CD14-positive monocyte (primary cell): Measurements from ENCODE around the gene SCN9A. TPM values are rescaled to one million over a fixed set of nuclear protein-coding genes. Genes with fewer than 3 reads are reported as not detected.

ENCODE experiments used
- DNase-seq, 3 donors: peaks; one replicate each; pipeline ENCODE4 v3.0.0-alpha.2; 2011 to 2022
- H2AFZ ChIP-seq: 2 replicates; pipeline ENCODE4 v1.6.0; 2012; ENCODE audit warnings: mild to moderate bottlenecking, low read depth, low read length, inconsistent platforms; ENCODE audit not compliant: insufficient read depth, poor library complexity, severe bottlenecking
- H3K27ac ChIP-seq, 2 donors: 1 replicate in 1 of 2; 2 replicates in 1 of 2; pipeline ENCODE4 v1.5.1; 2012 to 2013; ENCODE audit warnings: low read length in 2 of 2, control low read depth in 1 of 2, inconsistent platforms in 1 of 2, low read depth in 1 of 2, mild to moderate bottlenecking in 1 of 2
- H3K27me3 ChIP-seq, 2 donors: one replicate each; pipeline versions ENCODE4 v1.6.0 to v1.6.1; 2011 to 2013; ENCODE audit warnings: low read length in 2 of 2; ENCODE audit not compliant: control insufficient read depth in 2 of 2, insufficient read depth in 2 of 2
- H3K36me3 ChIP-seq, 2 donors: replicated peaks in 1 of 2; 1 replicate in 1 of 2; 2 replicates in 1 of 2; pipeline versions ENCODE4 v1.5.1 to v1.6.1; 2012 to 2013; ENCODE audit warnings: low read length in 2 of 2, control low read depth in 1 of 2, inconsistent platforms in 1 of 2, mild to moderate bottlenecking in 1 of 2; ENCODE audit not compliant: insufficient read depth in 2 of 2, control insufficient read depth in 1 of 2
- H3K4me1 ChIP-seq, 2 donors: 1 replicate in 1 of 2; 2 replicates in 1 of 2; pipeline versions ENCODE4 v1.5.1 to v1.6.1; 2012 to 2013; ENCODE audit warnings: low read length in 2 of 2, control low read depth in 1 of 2, inconsistent platforms in 1 of 2, mild to moderate bottlenecking in 1 of 2, moderate library complexity in 1 of 2; ENCODE audit not compliant: insufficient read depth in 2 of 2, control insufficient read depth in 1 of 2
- H3K4me2 ChIP-seq: replicated peaks from 2 replicates; pipeline ENCODE3; 2012; ENCODE audit warnings: low read length, moderate library complexity, mild to moderate bottlenecking; ENCODE audit not compliant: poor library complexity, severe bottlenecking; ENCODE audit errors: extremely low read depth
- H3K4me3 ChIP-seq, 3 experiments: fragments of 200-600 bp in 1 of 3; sonication (generic) in 1 of 3; replicated peaks in 1 of 3; 1 replicate in 2 of 3; 2 replicates in 1 of 3; pipeline ENCODE4 v1.5.1; 2011 to 2013; ENCODE audit warnings: low read length in 3 of 3, mild to moderate bottlenecking in 3 of 3, control low read depth in 2 of 3, low read depth in 2 of 3, inconsistent platforms in 1 of 3, moderate library complexity in 1 of 3
- H3K79me2 ChIP-seq: 2 replicates; pipeline ENCODE4 v1.6.0; 2012; ENCODE audit warnings: mild to moderate bottlenecking, control low read depth, inconsistent platforms, low read length, moderate library complexity; ENCODE audit not compliant: insufficient read depth
- H3K9ac ChIP-seq: 2 replicates; pipeline ENCODE4 v1.6.0; 2017; ENCODE audit warnings: low read length, mild to moderate bottlenecking; ENCODE audit not compliant: insufficient read depth, poor library complexity, severe bottlenecking
- H3K9me3 ChIP-seq, 2 donors: replicated peaks in 1 of 2; 1 replicate in 1 of 2; 2 replicates in 1 of 2; pipeline versions ENCODE4 v1.5.1 to v1.6.1; 2012 to 2013; ENCODE audit warnings: low read length in 2 of 2, control low read depth in 1 of 2; ENCODE audit not compliant: control insufficient read depth in 1 of 2, insufficient read depth in 1 of 2
- H4K20me1 ChIP-seq: 2 replicates; pipeline ENCODE4 v1.6.0; 2012; ENCODE audit warnings: mild to moderate bottlenecking, low read length, control low read depth, moderate library complexity; ENCODE audit not compliant: insufficient read depth
- H3K27ac Mint-ChIP-seq, 7 donors: one replicate each; pipeline ENCODE4 v1.8.0; 2020; ENCODE audit warnings: mild to moderate bottlenecking in 7 of 7, mixed read lengths in 7 of 7, moderate library complexity in 6 of 7, inconsistent platforms in 2 of 7
- H3K27me3 Mint-ChIP-seq, 3 donors: one replicate each; pipeline ENCODE4 v1.8.0; 2021 to 2022; ENCODE audit warnings: low read depth in 3 of 3, mild to moderate bottlenecking in 3 of 3, mixed read lengths in 3 of 3, moderate library complexity in 3 of 3, inconsistent platforms in 1 of 3
- H3K36me3 Mint-ChIP-seq, 2 donors: one replicate each; pipeline ENCODE4 v1.8.0; 2020; ENCODE audit warnings: mixed read lengths in 2 of 2, inconsistent platforms in 1 of 2, mild to moderate bottlenecking in 1 of 2
- H3K4me1 Mint-ChIP-seq: one replicate; pipeline ENCODE4 v1.8.0; 2020; ENCODE audit warnings: mild to moderate bottlenecking, mixed read lengths
- H3K4me3 Mint-ChIP-seq, 2 donors: one replicate each; pipeline ENCODE4 v1.8.0; 2020; ENCODE audit warnings: mild to moderate bottlenecking in 2 of 2, mixed read lengths in 2 of 2, moderate library complexity in 1 of 2
- H3K9me3 Mint-ChIP-seq, 7 donors: one replicate each; pipeline ENCODE4 v1.8.0; 2020 to 2022; ENCODE audit warnings: mixed read lengths in 7 of 7, mild to moderate bottlenecking in 6 of 7, moderate library complexity in 6 of 7, inconsistent platforms in 2 of 7
- WGBS: methylation state at CpG from one replicate; pipeline ENCODE4 v1.1.5; 2013; ENCODE audit warnings: missing lambda C conversion rate; ENCODE audit not compliant: insufficient coverage; 5-methylcytosine and 5-hydroxymethylcytosine counted together
- intact Hi-C, 2 donors: fragments of 100-400 bp; cut with micrococcal nuclease; formaldehyde crosslinking; loops; one replicate each; pipeline versions ENCODE4 v1.15.0 to v1.15.1; 2023
- polyA plus RNA-seq, 3 donors: library from polyadenylated mRNA; depleted of rRNA in 1 of 3; unstranded in 2 of 3; stranded (reverse) in 1 of 3; fragments of 300-500 nt in 2 of 3; fragments of >200 nt in 1 of 3; fragmentation: Illumina TruSeq in 2 of 3; gene quantifications; 1 replicate in 2 of 3; 2 replicates in 1 of 3; pipeline ENCODE4 v1.2.3, GENCODE V29; 2012 to 2021
- TF ChIP-seq, protein P1 (sequence below): fragments of 200-600 bp; IDR thresholded peaks from one replicate; pipeline ENCODE4 v1.8.0; 2022; ENCODE audit warnings: antibody characterized with exemption, mild to moderate bottlenecking

SCN9A gene
- polyA plus RNA-seq, 3 donors = 0.24 to 0.67 (median 0.26) TPM

DNA sequence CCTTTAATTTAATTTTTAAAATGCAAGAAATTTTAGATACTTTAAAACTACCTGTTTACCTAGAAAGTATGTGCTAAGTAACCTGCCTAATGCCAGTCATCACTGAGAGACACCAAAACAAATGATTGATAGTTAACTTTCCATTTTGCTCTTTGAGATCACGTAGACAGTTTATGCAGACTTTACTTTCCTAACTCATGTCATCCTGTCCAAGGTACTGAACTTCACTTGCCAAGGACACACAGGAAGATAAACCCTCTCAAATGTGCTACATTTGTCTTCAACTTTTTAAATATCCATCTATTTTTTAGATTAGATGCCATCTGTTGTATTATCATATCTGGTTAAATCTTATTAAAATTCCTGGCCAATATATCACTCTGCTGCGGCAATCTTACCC, 227.9 kb downstream of the SCN9A start:
- intact Hi-C loops = no loop called here
- Histone ChIP-seq H3K9ac (no peak overlapping the region), H3K4me3 (no peak overlapping the region), H4K20me1 (no peaks in the 10 kb centered on the region), H3K4me2 (no peak overlapping the region), H3K79me2 (no peaks in the 10 kb centered on the region), H2AFZ (no peak overlapping the region), H3K36me3 (no peaks in the 10 kb centered on the region), H3K4me1 (no peaks in the 10 kb centered on the region), H3K9me3 (no peaks in the 10 kb centered on the region), H3K27me3 (no peaks in the 10 kb centered on the region), H3K27ac (no peak overlapping the region)
- WGBS = 100% methylated on average over 1 of the region's 2 CpGs
- Mint-ChIP-seq H3K9me3 (peaks cover 0 to 1% (median 0%) of the 10 kb centered on the region in 7 donors), H3K4me1 (no peaks in the 10 kb centered on the region), H3K36me3 (no peaks in the 10 kb centered on the region), H3K27ac (no peak overlapping the region), H3K27me3 (peaks cover 0 to 2% (median 0%) of the 10 kb centered on the region in 3 donors), H3K4me3 (no peak overlapping the region)
- no peak for DNase-seq
- TF ChIP-seq, protein P1, sequence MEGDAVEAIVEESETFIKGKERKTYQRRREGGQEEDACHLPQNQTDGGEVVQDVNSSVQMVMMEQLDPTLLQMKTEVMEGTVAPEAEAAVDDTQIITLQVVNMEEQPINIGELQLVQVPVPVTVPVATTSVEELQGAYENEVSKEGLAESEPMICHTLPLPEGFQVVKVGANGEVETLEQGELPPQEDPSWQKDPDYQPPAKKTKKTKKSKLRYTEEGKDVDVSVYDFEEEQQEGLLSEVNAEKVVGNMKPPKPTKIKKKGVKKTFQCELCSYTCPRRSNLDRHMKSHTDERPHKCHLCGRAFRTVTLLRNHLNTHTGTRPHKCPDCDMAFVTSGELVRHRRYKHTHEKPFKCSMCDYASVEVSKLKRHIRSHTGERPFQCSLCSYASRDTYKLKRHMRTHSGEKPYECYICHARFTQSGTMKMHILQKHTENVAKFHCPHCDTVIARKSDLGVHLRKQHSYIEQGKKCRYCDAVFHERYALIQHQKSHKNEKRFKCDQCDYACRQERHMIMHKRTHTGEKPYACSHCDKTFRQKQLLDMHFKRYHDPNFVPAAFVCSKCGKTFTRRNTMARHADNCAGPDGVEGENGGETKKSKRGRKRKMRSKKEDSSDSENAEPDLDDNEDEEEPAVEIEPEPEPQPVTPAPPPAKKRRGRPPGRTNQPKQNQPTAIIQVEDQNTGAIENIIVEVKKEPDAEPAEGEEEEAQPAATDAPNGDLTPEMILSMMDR = no peak

Other genes starting within 250 kb of the SCN9A start
- gene SCN1A, start 247.9 kb downstream of the SCN9A start, polyA plus RNA-seq = not detected
- not detected for gene SCN7A, start 118.3 kb upstream of the SCN9A start, polyA plus RNA-seq